NCI-H2196 treated with DMSO at 0.1 percent for 48 hours (cell line): ENCODE results near the gene GLYAT.
"Not testable (repeated sequence)": the region's sequence is repeated elsewhere in the genome, so short reads cannot be mapped to it uniquely, and the experiment has no call there.

ENCODE experiments used
- DNase-seq: peaks from one replicate; lab custom pipeline; 2025; ENCODE audit not compliant: unreplicated experiment; lab: John Stamatoyannopoulos, UW

The GLYAT gene

DNA sequence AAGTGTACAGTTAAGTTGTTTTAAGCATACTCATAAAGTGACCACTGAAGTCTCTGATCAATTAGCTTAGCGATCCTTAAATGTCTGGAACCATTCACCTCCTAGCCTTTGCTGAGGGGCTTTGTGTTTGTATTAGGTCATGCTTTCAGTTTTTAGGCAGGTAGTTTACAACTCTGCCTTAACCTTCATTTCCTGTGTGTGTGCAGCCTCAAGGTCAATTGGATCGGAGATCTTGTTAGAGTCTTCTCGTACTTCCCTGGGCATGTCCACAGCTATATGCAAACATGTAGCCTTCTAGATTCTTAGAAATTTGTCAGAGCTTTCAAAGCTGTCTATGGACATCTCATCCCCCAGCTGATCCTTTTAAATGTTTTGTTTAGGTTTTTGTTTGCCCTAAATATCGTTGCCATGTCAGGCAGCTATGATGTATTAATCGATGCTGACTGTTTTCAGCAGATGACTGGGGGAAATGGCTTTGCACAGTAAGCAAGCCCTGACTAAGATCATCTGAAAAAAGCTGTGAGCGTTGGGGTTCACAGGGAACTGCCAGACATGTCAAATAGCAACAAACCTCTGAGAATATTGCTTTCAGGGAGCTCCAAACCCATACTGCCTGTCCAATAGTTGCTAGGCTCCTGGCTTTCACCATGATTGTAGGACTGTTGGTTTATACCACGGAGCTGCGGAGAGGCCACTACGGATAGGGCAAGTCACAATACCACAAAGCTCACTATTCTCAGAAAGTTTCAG is 45.6 kb downstream of the GLYAT start:
- DNase-seq, result no peak

- DNase-seq, result not testable (repeated sequence)
Measured at GRCh38 chr11:58682660-58683059, 49.1 kb downstream of the GLYAT start.

- DNase-seq, result not testable (repeated sequence)
Measured at GRCh38 chr11:58677536-58677935, 54.2 kb downstream of the GLYAT start.

DNA sequence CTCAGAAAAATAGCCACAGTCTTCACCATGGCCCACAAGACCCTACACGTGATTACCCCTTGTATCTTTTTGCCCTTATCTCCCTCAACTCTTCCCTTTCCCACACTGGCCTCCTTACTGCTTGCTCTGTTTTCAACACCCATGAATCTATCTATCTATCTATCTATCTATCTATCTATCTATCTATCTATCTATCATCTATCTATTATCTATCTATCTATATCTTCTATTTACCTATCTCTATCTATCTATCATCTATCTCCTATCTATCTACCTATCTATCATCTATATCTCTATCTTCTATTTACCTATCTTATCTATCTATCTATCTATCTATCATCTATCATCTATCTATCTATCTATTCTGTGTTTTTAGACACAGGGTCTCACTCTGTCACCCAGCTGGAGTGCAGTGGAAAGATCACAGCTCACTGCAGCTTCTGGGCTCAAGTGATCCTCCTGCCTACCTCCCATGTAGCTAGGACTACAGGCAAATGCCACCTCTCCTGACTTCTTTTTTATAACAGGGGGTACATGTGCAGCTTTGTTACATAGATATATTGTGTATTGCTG is 55.1 kb downstream of the GLYAT start:
- DNase-seq, result no peak

DNA sequence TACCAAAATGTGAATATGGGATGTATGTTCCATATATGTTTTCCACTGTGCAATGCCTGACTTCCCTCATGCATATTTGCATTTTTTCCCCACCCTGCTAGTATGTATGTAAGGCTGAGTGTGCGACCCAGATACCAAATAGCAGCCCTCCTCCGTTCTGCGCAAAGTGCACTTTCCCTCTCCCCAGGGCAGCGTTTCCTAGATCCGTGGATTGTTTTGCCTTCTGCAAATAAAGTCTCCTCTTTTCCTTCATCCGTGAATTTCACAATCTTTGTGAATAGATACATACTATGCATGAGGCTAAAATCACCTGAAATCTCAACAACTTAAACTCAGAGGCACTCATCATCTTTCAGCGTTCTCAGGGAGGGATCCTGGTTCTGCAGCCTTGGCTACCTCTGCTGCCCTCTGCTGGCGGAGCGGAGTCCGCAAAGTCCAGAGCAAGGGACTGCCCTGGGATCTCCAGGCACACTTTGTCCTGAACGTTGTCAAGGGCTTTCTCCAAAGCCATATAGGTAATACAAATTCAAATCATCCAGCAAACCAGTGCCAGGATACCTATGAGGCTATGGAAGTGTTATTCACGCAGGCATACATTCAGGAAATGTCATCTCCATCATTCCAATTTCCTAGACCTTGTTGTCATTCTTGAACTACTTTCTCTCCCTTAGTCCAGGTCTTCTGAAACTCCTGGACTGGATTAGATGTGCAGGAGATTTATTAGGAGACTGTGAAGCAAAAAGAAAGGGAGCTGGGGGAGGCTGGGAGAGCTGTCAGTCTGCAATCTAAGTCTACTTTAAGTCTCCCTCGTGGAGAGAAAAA is 56.2 kb downstream of the GLYAT start:
- peak; percentile 27 for DNase-seq

- DNase-seq, result no peak
Measured at GRCh38 chr11:58674609-58675008, 57.1 kb downstream of the GLYAT start.

DNA sequence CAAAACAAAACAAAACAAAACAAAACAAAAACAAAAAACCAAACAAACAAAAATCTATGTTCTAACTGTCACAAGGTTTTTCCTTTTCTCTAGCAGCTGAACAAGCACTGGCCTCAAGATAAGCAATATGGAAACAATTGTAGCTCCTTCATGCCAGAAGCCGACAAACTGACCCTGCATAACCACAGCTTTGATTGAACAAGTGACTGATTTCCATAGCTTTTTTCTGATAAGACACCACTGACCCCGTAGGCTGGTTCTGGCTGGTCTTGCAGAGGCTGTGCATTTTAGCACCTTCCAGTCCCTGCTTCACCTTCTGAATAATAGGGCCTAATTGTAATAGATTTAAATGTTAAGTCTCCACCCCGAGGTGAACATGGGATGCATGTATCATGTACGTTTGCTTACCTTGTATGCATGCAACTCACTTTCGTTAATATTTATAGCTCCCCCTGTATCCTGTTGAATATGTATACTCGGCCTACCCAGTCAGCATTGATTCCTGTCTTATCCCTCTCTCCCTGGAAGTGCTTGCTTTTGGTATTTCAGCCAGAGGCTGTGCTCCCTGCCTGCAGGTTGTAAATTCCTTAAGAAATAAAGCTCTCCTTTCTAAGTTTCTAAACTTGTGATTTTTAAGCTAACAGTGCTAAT is 59.6 kb downstream of the GLYAT start:
- no peak for DNase-seq

GRCh38 chr11:58659910-58660570 is 71.7 kb downstream of the GLYAT start:
- DNase-seq, result no peak

- no peak for DNase-seq
Measured at GRCh38 chr11:58659404-58659803, 72.3 kb downstream of the GLYAT start.
